ENCODE data around the gene CTSG.

DNA sequence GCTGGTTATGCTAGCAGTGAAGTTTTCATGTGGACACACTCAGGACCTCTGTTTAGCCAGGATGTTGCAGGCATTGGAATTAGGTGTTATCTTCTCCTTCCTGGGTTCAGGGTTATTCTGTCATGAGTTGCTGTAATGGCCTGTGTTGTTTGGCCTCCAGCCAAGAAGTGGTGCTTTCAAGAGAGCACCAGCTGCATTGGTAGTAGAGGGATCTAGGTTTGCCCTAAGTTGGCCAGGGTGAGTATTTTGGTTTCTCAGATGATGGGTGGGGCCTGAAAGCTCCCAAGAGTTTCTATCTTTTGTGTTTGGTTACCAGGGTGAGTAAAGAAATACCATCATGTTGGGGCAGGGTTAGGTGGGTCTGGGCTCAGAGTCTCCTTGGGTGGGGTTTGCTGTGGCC is 36.1 kb upstream of the CTSG start:
- TF ChIP-seq, protein P1, sequence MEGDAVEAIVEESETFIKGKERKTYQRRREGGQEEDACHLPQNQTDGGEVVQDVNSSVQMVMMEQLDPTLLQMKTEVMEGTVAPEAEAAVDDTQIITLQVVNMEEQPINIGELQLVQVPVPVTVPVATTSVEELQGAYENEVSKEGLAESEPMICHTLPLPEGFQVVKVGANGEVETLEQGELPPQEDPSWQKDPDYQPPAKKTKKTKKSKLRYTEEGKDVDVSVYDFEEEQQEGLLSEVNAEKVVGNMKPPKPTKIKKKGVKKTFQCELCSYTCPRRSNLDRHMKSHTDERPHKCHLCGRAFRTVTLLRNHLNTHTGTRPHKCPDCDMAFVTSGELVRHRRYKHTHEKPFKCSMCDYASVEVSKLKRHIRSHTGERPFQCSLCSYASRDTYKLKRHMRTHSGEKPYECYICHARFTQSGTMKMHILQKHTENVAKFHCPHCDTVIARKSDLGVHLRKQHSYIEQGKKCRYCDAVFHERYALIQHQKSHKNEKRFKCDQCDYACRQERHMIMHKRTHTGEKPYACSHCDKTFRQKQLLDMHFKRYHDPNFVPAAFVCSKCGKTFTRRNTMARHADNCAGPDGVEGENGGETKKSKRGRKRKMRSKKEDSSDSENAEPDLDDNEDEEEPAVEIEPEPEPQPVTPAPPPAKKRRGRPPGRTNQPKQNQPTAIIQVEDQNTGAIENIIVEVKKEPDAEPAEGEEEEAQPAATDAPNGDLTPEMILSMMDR (IDR thresholded peaks at IDR 0.05; ENCODE audit: low read length) = no peak
- no peak for TF ChIP-seq EZH2 (IDR thresholded peaks at IDR 0.05; ENCODE audit: borderline replicate concordance, low read length)

Measured in OCI-LY1 (cell line).